Measurements from ENCODE around the gene PNMA8C.

DNA sequence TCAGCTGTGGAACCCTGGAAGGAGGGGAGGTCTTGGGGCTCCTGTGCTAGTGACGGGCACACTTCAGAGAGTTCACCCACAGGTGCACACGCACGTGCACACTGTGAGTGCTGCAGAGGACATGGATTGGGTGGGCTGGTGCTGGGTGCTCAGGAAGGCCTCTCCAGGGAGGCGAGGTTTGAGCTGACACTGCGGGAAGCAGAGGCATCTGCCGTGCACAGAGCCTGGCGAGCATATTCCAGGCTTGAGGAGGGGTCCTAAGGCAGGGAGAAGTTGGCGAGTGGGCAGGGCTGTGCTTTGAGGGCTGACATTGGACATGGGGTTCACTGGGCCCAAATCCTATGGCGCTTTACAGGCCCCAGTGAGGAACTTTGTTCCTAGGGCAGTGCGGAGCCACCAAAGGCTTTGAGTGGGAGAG lies 41.0 kb downstream of the PNMA8C start:
- TF ChIP-seq FOXK2 (IDR thresholded peaks at IDR 0.05) (no peak), ARNT (IDR thresholded peaks at IDR 0.05) (no peak), HDGF (IDR thresholded peaks at IDR 0.05; ENCODE audit: borderline replicate concordance) (no peak)

All from HEK293T (cell line).